Esophagus squamous epithelium (tissue), 4 donors: Measurements from ENCODE around the gene DALRD3.

Experiments
- CTCF ChIP-seq, 6 experiments: fragments of 450-650 bp in 4 of 6; fragments of 200-600 bp in 2 of 6; sonication (generic) in 2 of 6; IDR thresholded peaks; one replicate each; pipeline ENCODE4 v1.5.1; 2016 to 2019; ENCODE audit warnings: antibody characterized with exemption in 6 of 6, mild to moderate bottlenecking in 4 of 6, moderate library complexity in 4 of 6
- POLR2A ChIP-seq, 4 donors: fragments of 450-650 bp; IDR thresholded peaks; one replicate each; pipeline ENCODE4 v1.6.1; 2017; ENCODE audit warnings: antibody characterized with exemption in 4 of 4, mild to moderate bottlenecking in 4 of 4, moderate library complexity in 3 of 4

GRCh38 chr3:49016414-49017228 is 1.8 kb downstream of the DALRD3 start:
- TF ChIP-seq POLR2A (IDR thresholded peaks at IDR 0.05) (no peak), CTCF (IDR thresholded peaks at IDR 0.05) (no peak)
